Neuronal stem cell (in vitro differentiated cells): Measurements from ENCODE around the gene OVCA2.
A peak's percentile ranks its signal among the peaks of the same experiment; 100 is the strongest.

Experiments used
- DNase-seq: peaks from one replicate; pipeline ENCODE4 v3.0.0-alpha.2; 2013; ENCODE audit warnings: low spot score
- H2AFZ ChIP-seq: one replicate; pipeline ENCODE4 v1.6.1; 2013; ENCODE audit warnings: mild to moderate bottlenecking, low read length, inconsistent platforms
- H2AK5ac ChIP-seq: 2 replicates; pipeline ENCODE4 v1.6.1; 2013; ENCODE audit warnings: low read depth, mild to moderate bottlenecking, inconsistent platforms, low read length, moderate library complexity, mixed read lengths
- H2BK120ac ChIP-seq: 2 replicates; pipeline ENCODE4 v1.6.1; 2013; ENCODE audit warnings: low read depth, mild to moderate bottlenecking, inconsistent platforms, low read length, moderate library complexity, mixed read lengths
- H2BK12ac ChIP-seq: one replicate; pipeline ENCODE4 v1.6.1; 2013; ENCODE audit warnings: low read length, inconsistent platforms
- H2BK15ac ChIP-seq: 2 replicates; pipeline ENCODE4 v1.6.1; 2013; ENCODE audit warnings: mild to moderate bottlenecking, low read length, inconsistent platforms, mixed read lengths
- H2BK5ac ChIP-seq: one replicate; pipeline ENCODE4 v1.6.1; 2013; ENCODE audit warnings: inconsistent platforms, mild to moderate bottlenecking, low read length, moderate library complexity
- H3K14ac ChIP-seq: one replicate; pipeline ENCODE4 v1.6.1; 2013; ENCODE audit warnings: low read length, inconsistent platforms
- H3K18ac ChIP-seq: 2 replicates; pipeline ENCODE4 v1.6.1; 2013; ENCODE audit warnings: low read length, inconsistent platforms
- H3K23ac ChIP-seq: 2 replicates; pipeline ENCODE4 v1.6.1; 2013; ENCODE audit warnings: low read depth, mild to moderate bottlenecking, mixed read lengths, low read length, inconsistent platforms; ENCODE audit not compliant: poor library complexity
- H3K27ac ChIP-seq: replicated peaks from 3 replicates; pipeline ENCODE4 v1.5.1; 2013; ENCODE audit warnings: low read length, inconsistent platforms
- H3K27me3 ChIP-seq, 3 experiments: 2 replicates each; pipeline ENCODE4 v1.6.1; 2013; ENCODE audit warnings: low read length in 3 of 3, mild to moderate bottlenecking in 2 of 3, inconsistent platforms in 1 of 3, low read depth in 1 of 3, mixed read lengths in 1 of 3, moderate library complexity in 1 of 3; ENCODE audit not compliant: control insufficient read depth in 3 of 3, insufficient read depth in 3 of 3
- H3K36me3 ChIP-seq, 2 donors: replicated peaks in 1 of 2; 2 replicates each; pipeline ENCODE4 v1.6.1; 2013; ENCODE audit warnings: low read length in 2 of 2; ENCODE audit not compliant: control insufficient read depth in 2 of 2, insufficient read depth in 2 of 2
- H3K4ac ChIP-seq: 2 replicates; pipeline ENCODE4 v1.6.1; 2013; ENCODE audit warnings: inconsistent platforms, mild to moderate bottlenecking, low read length, moderate library complexity
- H3K4me1 ChIP-seq, 2 donors: 1 replicate in 1 of 2; 2 replicates in 1 of 2; pipeline ENCODE4 v1.6.1; 2013; ENCODE audit warnings: low read length in 2 of 2, low read depth in 1 of 2; ENCODE audit not compliant: control insufficient read depth in 2 of 2, insufficient read depth in 1 of 2
- H3K4me2 ChIP-seq: one replicate; pipeline ENCODE4 v1.6.1; 2013; ENCODE audit warnings: mild to moderate bottlenecking, low read length, inconsistent platforms; ENCODE audit not compliant: insufficient read depth, poor library complexity, severe bottlenecking
- H3K4me3 ChIP-seq, 2 donors: 2 replicates each; pipeline ENCODE4 v1.5.1; 2013; ENCODE audit warnings: low read length in 2 of 2, mild to moderate bottlenecking in 2 of 2, inconsistent platforms in 1 of 2, moderate library complexity in 1 of 2
- H3K79me1 ChIP-seq: one replicate; pipeline ENCODE4 v1.6.1; 2013; ENCODE audit warnings: low read depth, mild to moderate bottlenecking, inconsistent platforms, low read length, moderate library complexity
- H3K9ac ChIP-seq: one replicate; pipeline ENCODE4 v1.6.1; 2013; ENCODE audit warnings: mild to moderate bottlenecking, low read depth, low read length, inconsistent platforms; ENCODE audit not compliant: poor library complexity
- H3K9me3 ChIP-seq, 2 donors: replicated peaks in 1 of 2; 2 replicates each; pipeline versions ENCODE3 to v1.6.1; 2013; ENCODE audit warnings: low read length in 2 of 2, mild to moderate bottlenecking in 2 of 2, inconsistent platforms in 1 of 2, low read depth in 1 of 2, mixed read lengths in 1 of 2, moderate library complexity in 1 of 2; ENCODE audit not compliant: control insufficient read depth in 2 of 2, insufficient read depth in 1 of 2
- H4K8ac ChIP-seq: one replicate; pipeline ENCODE4 v1.6.1; 2013; ENCODE audit warnings: low read depth, mild to moderate bottlenecking, inconsistent platforms, low read length, moderate library complexity
- H4K91ac ChIP-seq: one replicate; pipeline ENCODE4 v1.6.1; 2013; ENCODE audit warnings: low read length, low read depth, mild to moderate bottlenecking, inconsistent platforms; ENCODE audit not compliant: poor library complexity
- WGBS, 2 donors: extraction: QIAGEN DNeasy Blood & Tissue Kit; methylation state at CpG; one replicate each; pipeline ENCODE4 v1.1.7; 2013; ENCODE audit warnings: missing lambda C conversion rate in 2 of 2, mixed read lengths in 1 of 2; ENCODE audit not compliant: insufficient read length in 2 of 2, insufficient replicate concordance in 1 of 2; ENCODE audit errors: extremely low coverage in 2 of 2; 5-methylcytosine and 5-hydroxymethylcytosine counted together

The OVCA2 gene

DNA sequence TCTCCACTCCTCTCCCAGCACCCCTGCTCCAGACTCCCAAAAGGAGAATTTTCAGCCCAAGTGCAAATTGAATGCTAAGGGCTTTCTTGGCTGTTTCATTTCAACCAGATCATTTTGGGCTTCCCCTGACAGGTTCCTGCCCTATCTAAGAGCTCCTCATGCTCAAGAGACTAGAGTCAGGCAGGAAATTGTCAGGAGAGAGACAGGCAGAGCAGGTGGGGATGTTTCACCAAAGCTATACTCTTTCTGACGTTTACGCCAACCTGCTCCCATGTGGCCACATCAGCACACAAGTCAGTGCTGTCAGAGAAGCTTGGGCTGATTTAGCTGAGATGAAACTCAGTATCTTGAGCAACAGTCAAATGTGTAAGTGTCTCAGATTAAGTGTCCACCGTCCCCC lies 44.5 kb downstream of the OVCA2 start:
- no peak overlapping the region for H3K9ac ChIP-seq
- no peak overlapping the region for H3K23ac ChIP-seq
- DNase-seq = no peak
- H3K4me1 ChIP-seq = peaks cover 4 to 9% of the 10 kb centered on the region in 2 donors
- H3K4me3 ChIP-seq = no peak overlapping the region
- no peak overlapping the region for H2AK5ac ChIP-seq
- no peak overlapping the region for H4K8ac ChIP-seq
- H3K27me3 ChIP-seq = peaks cover 0 to 2% (median 0%) of the 10 kb centered on the region in 3 experiments
- no peak overlapping the region for H2BK12ac ChIP-seq
- H3K79me1 ChIP-seq = peaks cover 3% of the 10 kb centered on the region
- no peak overlapping the region for H3K18ac ChIP-seq
- no peak overlapping the region for H4K91ac ChIP-seq
- H3K27ac ChIP-seq = no peak overlapping the region
- no peak overlapping the region for H2BK15ac ChIP-seq
- H3K4me2 ChIP-seq = no peak overlapping the region
- no peak overlapping the region for H2BK120ac ChIP-seq
- H3K4ac ChIP-seq = no peak overlapping the region
- H2AFZ ChIP-seq = no peak overlapping the region
- no peaks in the 10 kb centered on the region for H3K9me3 ChIP-seq
- no CpG with 5 or more reads among the region's 3 CpGs for WGBS, 2 donors
- H2BK5ac ChIP-seq = no peak overlapping the region
- no peak overlapping the region for H3K14ac ChIP-seq
- peaks cover 13 to 44% of the 10 kb centered on the region in 2 donors for H3K36me3 ChIP-seq

DNA sequence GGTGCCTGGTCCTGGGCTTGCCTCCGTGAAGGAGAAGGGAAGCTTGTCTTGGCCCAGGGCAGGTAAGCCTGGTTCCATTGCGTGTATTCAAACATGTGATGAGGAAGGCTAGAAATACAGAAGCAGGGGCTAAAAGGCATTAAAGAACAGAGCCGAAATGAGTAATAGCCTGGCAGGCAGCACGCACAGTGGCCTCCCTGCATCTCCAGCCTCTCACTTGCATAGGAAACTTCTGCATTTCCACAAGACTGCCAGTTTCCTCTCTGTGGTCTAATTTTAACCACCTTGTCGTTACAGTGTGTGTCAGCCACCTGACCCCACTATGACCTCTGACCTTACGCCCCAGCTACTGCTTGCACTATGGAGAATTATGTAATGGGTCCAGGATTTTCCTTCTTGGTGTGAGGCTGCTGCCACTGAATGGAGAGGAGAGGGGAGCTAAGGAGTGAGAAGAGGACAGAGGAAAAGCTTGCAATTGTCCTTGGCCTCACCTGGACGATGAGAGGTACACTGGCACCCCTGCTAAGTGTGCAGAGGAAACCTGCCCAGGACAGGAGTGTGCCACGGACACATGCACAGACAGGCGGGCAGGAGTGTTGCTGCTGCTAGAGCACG lies 45.9 kb downstream of the OVCA2 start:
- H2BK5ac ChIP-seq = no peak overlapping the region
- no peak overlapping the region for H3K18ac ChIP-seq
- H3K4me2 ChIP-seq = no peak overlapping the region
- H4K8ac ChIP-seq = no peak overlapping the region
- H3K4ac ChIP-seq = no peak overlapping the region
- no peak overlapping the region for H2BK120ac ChIP-seq
- peaks cover 6 to 11% of the 10 kb centered on the region in 2 donors for H3K4me1 ChIP-seq
- no peak overlapping the region for H2BK12ac ChIP-seq
- H3K9me3 ChIP-seq = no peaks in the 10 kb centered on the region
- H2AK5ac ChIP-seq = no peak overlapping the region
- no peak overlapping the region for H3K4me3 ChIP-seq
- H3K9ac ChIP-seq = no peak overlapping the region
- no peak for DNase-seq
- H3K14ac ChIP-seq = no peak overlapping the region
- no peak overlapping the region for H4K91ac ChIP-seq
- H3K27me3 ChIP-seq = peaks cover 0 to 2% (median 0%) of the 10 kb centered on the region in 3 experiments
- H2AFZ ChIP-seq = no peak overlapping the region
- no CpG with 5 or more reads among the region's 10 CpGs for WGBS, 2 donors
- H2BK15ac ChIP-seq = no peak overlapping the region
- peaks cover 3% of the 10 kb centered on the region for H3K79me1 ChIP-seq
- peaks cover 5 to 35% of the 10 kb centered on the region in 2 donors for H3K36me3 ChIP-seq
- no peak overlapping the region for H3K23ac ChIP-seq
- no peak overlapping the region for H3K27ac ChIP-seq

DNA sequence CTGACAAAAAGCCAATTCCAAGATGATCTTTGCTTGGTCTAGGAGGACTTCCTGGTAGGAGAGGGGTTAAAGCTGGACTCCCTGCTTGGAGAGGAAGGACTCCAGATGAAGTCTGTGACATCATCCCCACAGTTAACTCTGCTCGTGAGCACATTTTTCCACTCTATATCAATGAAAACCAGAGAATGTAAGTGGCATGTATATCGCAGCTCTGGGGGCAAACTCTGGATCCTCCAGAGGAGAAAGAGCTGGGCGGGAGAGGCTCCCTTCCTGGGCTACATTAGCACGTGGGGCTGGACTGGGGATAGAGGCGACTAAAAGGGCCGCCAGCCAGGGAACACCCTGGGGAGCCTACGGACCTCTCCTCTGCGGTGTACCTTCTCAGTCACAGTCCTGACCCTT lies 47.2 kb downstream of the OVCA2 start:
- Histone ChIP-seq H3K9ac (no peak overlapping the region), H3K9me3 (no peaks in the 10 kb centered on the region), H3K23ac (no peak overlapping the region), H4K8ac (no peak overlapping the region), H2BK12ac (no peak overlapping the region), H2BK120ac (no peak overlapping the region), H3K27ac (no peak overlapping the region), H3K27me3 (peaks cover 0 to 2% (median 0%) of the 10 kb centered on the region in 3 experiments), H3K79me1 (peaks cover 3% of the 10 kb centered on the region), H2BK15ac (no peak overlapping the region), H2AFZ (no peak overlapping the region), H3K4me1 (peaks cover 6 to 11% of the 10 kb centered on the region in 2 donors), H3K4me2 (no peak overlapping the region), H2AK5ac (no peak overlapping the region), H4K91ac (no peak overlapping the region), H3K36me3 (peaks cover 2 to 27% of the 10 kb centered on the region in 2 donors), H2BK5ac (no peak overlapping the region), H3K18ac (no peak overlapping the region), H3K4me3 (no peak overlapping the region), H3K14ac (no peak overlapping the region), H3K4ac (no peak overlapping the region)
- DNase-seq = no peak
- WGBS, 2 donors = no CpG with 5 or more reads among the region's 8 CpGs

DNA sequence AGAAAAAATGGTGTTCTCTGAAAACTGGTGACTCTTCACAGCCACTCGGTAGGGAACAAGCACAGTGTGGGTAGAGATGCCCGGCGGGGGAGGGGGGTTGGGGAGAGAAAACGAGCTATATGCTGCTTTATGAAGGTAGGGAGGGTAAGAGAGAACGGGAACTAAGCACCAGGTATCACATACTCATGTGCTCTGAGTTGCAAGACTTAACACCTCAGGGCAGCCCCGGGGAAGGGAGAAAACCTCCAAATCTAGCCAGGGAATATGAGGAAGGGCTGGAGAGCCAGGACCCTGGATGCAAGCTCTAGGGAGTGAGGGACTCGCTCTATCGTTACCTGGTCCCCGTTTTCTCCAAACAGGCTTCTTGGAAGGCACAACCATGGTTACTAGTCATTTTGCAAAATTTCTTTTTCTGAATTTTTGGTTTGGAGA lies 48.4 kb downstream of the OVCA2 start:
- no peak overlapping the region for H3K23ac ChIP-seq
- no peak overlapping the region for H2BK120ac ChIP-seq
- no peaks in the 10 kb centered on the region for H3K9me3 ChIP-seq
- no peak overlapping the region for H2AFZ ChIP-seq
- no peak overlapping the region for H3K18ac ChIP-seq
- peaks cover 3% of the 10 kb centered on the region for H3K79me1 ChIP-seq
- no peak overlapping the region for H4K8ac ChIP-seq
- H3K27me3 ChIP-seq = no peaks in the 10 kb centered on the region
- H3K4me1 ChIP-seq = peaks cover 6 to 8% of the 10 kb centered on the region in 2 donors
- no peak overlapping the region for H3K27ac ChIP-seq
- H2BK12ac ChIP-seq = no peak overlapping the region
- H2BK15ac ChIP-seq = no peak overlapping the region
- no peak overlapping the region for H3K4me2 ChIP-seq
- no peak overlapping the region for H2BK5ac ChIP-seq
- H3K4ac ChIP-seq = no peak overlapping the region
- DNase-seq = no peak
- H3K9ac ChIP-seq = peak overlapping the region; percentile 24
- WGBS, 2 donors = no CpG with 5 or more reads among the region's 9 CpGs
- H3K4me3 ChIP-seq = no peak overlapping the region
- no peak overlapping the region for H4K91ac ChIP-seq
- no peak overlapping the region for H3K14ac ChIP-seq
- H3K36me3 ChIP-seq = peaks cover 0 to 20% of the 10 kb centered on the region in 2 donors
- H2AK5ac ChIP-seq = no peak overlapping the region
